ENCODE measurements around the gene SEMA4B. TPM values are rescaled to one million over a fixed set of nuclear protein-coding genes. Genes with fewer than 3 reads are reported as not detected.

The SEMA4B gene
- total RNA-seq, 2 donors from 2014 or later, result 102 to 141 TPM

DNA sequence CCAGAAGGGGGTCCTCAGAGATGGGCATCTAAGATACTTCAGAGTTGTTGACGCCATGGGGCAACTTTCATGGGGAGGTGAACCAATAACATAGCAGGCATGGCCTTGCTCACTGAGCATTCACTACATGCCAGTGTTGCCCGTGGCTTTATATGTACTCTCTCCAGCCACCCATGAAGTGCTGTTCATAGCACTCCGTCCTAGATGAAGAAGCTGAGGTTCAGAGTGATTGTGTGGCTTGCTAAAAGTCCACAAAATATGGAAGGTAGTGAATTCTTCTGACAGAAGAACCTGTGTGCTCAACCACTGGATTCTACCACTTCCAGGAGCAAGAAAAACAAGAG, 9.8 kb upstream of the SEMA4B start:
- intact Hi-C loops (cut with DNase I), result no loop called here
- Histone ChIP-seq H3K27me3 (no peaks in the 10 kb centered on the region), H3K4me1 (peaks cover 34% of the 10 kb centered on the region), H3K36me3 (no peaks in the 10 kb centered on the region), H3K9me3 (no peaks in the 10 kb centered on the region), H3K27ac (peak overlapping the region; percentile 85), H3K9ac (ENCODE audit: low read depth in 2 of 2, low read length in 2 of 2) (peak overlapping the region in 1 of 2 donors; percentile 72), H3K4me3 (no peak overlapping the region)
- TF ChIP-seq, protein P1, sequence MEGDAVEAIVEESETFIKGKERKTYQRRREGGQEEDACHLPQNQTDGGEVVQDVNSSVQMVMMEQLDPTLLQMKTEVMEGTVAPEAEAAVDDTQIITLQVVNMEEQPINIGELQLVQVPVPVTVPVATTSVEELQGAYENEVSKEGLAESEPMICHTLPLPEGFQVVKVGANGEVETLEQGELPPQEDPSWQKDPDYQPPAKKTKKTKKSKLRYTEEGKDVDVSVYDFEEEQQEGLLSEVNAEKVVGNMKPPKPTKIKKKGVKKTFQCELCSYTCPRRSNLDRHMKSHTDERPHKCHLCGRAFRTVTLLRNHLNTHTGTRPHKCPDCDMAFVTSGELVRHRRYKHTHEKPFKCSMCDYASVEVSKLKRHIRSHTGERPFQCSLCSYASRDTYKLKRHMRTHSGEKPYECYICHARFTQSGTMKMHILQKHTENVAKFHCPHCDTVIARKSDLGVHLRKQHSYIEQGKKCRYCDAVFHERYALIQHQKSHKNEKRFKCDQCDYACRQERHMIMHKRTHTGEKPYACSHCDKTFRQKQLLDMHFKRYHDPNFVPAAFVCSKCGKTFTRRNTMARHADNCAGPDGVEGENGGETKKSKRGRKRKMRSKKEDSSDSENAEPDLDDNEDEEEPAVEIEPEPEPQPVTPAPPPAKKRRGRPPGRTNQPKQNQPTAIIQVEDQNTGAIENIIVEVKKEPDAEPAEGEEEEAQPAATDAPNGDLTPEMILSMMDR (IDR thresholded peaks at IDR 0.05), result no peak
- no peak for DNase-seq

DNA sequence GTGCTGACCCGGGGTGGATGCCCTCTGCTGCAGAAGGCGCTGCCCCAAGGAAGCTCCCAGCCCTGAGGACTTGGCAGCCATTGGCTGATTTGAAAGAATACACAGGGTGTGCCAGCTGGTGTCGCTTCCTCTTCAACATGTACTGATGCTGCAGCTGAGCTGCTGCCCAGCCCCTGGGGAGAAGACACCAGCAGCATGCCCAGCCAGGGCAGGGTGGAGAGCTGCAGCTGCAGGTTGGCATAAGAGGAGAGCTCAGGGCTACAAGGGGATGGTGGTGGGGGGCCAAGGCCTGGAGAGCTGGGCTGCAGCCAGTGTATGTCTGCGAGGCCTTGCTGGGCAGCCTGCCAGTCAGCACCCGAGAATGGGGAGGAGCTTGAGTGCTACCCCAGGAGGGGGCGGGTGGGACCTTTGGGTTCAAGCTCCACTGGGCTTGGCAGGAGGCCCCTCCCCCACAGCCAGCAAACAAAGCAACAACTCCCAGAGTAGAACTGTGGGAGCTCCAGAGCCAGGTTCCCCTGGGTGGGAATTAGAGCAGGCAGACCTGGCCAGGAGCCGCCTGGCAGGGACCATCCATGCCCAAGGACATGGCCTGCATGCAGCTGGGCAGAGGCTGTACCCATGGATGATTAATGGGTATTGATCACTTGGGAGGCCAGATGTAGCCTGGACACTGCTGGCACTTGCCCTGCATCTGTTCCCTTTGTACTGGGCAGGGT, 9.2 kb upstream of the SEMA4B start:
- TF ChIP-seq, protein P1 (IDR thresholded peaks at IDR 0.05), result no peak
- peak; percentile 96 for DNase-seq
- Histone ChIP-seq H3K4me1 (peaks cover 34% of the 10 kb centered on the region), H3K4me3 (peak overlapping the region; percentile 3), H3K9me3 (no peaks in the 10 kb centered on the region), H3K9ac (ENCODE audit: low read depth in 2 of 2, low read length in 2 of 2) (peak overlapping the region in 1 of 2 donors; percentile 72), H3K27me3 (no peaks in the 10 kb centered on the region), H3K27ac (peak overlapping the region; percentile 85), H3K36me3 (no peaks in the 10 kb centered on the region)
- intact Hi-C loops (cut with DNase I), result no loop called here

DNA sequence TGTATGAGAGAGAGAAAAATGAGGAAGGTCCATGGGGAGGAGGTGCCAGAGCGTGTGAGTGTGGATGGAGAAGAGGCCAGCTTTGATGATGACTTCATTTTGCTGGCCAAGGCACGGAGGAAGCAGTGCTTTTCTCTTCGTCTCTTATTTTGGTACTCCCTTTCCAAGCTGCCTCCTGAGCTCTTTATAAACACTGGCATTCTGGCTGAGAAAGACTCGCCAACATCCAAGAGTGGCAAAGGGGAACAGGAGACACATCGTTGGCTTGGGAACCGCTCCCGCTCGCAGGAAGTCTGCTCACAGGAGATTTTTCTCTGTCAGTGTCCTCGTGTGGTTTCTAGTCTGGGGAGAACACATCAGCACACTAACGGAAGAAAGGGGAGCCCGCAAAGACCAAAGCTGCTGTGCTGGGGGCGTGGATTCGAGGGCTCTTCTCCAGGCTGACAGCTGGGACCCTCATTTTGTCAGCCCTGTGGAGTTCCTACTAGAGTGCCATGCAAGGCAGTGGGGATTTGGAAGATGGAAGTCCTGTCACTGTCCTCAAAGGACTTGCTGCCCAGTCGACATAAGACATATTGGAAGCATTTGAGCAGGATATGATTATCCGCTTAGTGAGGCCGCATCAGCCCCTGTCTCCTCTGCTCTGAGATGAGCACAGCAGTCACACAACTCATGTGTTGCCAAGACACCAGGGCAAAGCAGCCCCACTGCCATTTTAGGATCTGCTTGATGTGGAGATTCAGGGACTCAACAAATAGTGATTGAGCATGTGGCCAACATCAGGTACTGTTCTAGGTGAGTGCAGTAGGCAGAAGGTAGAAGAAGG, 8.0 kb upstream of the SEMA4B start:
- intact Hi-C loops (cut with DNase I), result no loop called here
- Histone ChIP-seq H3K9me3 (no peaks in the 10 kb centered on the region), H3K36me3 (no peaks in the 10 kb centered on the region), H3K4me1 (peaks cover 34% of the 10 kb centered on the region), H3K27me3 (no peaks in the 10 kb centered on the region), H3K9ac (ENCODE audit: low read depth in 2 of 2, low read length in 2 of 2) (peak overlapping the region in 1 of 2 donors; percentile 72), H3K4me3 (no peak overlapping the region), H3K27ac (peak overlapping the region; percentile 85)
- TF ChIP-seq, protein P1 (IDR thresholded peaks at IDR 0.05), result no peak
- no peak for DNase-seq

DNA sequence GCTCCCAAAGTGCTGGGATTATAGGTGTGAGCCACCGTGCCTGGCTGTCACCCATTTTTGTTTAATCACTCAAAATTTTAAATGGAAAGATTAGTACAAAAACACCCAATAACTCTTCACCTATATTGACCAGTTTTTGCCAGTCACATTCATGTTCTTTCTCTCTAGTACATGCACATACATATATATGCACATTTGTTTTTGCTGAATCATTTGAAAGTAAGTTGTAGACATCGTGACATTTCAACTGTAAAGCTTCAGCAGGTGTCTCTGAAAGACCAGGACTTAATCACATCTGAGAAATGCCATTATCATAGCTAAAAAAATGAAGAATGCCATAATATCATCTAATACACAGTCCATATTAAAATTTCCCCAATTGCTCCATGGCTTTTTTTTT, 6.5 kb upstream of the SEMA4B start:
- TF ChIP-seq, protein P1 (IDR thresholded peaks at IDR 0.05), result no peak
- no peak overlapping the region for H3K9ac ChIP-seq (ENCODE audit: low read depth in 2 of 2, low read length in 2 of 2)
- intact Hi-C loops (cut with DNase I), result no loop called here
- peaks cover 34% of the 10 kb centered on the region for H3K4me1 ChIP-seq
- no peaks in the 10 kb centered on the region for H3K9me3 ChIP-seq
- no peak overlapping the region for H3K27ac ChIP-seq
- no peaks in the 10 kb centered on the region for H3K36me3 ChIP-seq
- DNase-seq, result no peak
- H3K4me3 ChIP-seq, result no peak overlapping the region
- no peaks in the 10 kb centered on the region for H3K27me3 ChIP-seq

DNA sequence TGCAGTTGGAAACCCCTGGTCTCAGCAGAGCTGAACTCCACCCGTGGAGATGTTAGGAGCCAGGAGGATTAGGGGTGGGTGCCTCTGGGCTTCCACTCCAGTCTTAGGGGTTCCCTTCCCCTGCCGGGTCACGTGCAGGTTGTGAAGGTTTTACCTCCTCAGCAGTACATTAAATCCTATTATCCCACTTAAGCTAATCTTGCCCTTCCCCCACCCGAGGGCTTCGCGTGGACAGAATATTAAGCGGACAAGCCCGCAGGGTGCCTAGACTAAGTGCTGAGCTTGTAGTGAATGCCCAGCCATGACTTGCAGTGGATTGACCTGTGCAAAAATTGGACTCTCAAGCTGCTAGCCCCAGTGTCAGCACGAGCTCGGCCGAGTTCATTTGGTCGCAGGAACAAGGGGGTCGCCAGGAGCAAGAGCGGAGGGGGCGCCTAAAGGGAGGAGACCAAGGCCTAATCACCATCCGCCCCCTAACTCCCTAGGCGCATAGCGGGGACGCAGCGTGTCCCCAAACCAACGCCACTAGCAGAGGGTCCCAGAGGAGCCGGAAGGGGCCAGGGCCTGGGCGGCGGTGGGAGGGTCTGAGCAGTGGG, 498 bp upstream of the SEMA4B start:
- H3K27ac ChIP-seq, result peak overlapping the region; percentile 81
- peak; percentile 39 for DNase-seq
- TF ChIP-seq, protein P1 (IDR thresholded peaks at IDR 0.05), result no peak
- H3K9me3 ChIP-seq, result no peaks in the 10 kb centered on the region
- H3K4me3 ChIP-seq, result peak overlapping the region; percentile 93
- no peaks in the 10 kb centered on the region for H3K27me3 ChIP-seq
- no peaks in the 10 kb centered on the region for H3K36me3 ChIP-seq
- peaks cover 16% of the 10 kb centered on the region for H3K4me1 ChIP-seq
- H3K9ac ChIP-seq (ENCODE audit: low read depth in 2 of 2, low read length in 2 of 2), result peak overlapping the region; percentile 89 to 97
- intact Hi-C loops (cut with DNase I), result no loop called here

Measured in colonic mucosa (tissue), 4 donors.